WTC11 (cell line): ENCODE measurements around the gene C2CD2.

Experiments used
- CREB1 ChIP-seq: sonication (generic); formaldehyde crosslinking; IDR thresholded peaks from 2 replicates; pipeline ENCODE4 v1.8.0; 2023; ENCODE audit warnings: mild to moderate bottlenecking, missing genetic modification reagents
- CTCF ChIP-seq: fragments of 200-600 bp; IDR thresholded peaks from 2 replicates; pipeline ENCODE4 v1.8.0; 2022; ENCODE audit warnings: antibody characterized with exemption
- GABPB1 ChIP-seq: sonication (generic); formaldehyde crosslinking; IDR thresholded peaks from 2 replicates; pipeline ENCODE4 v1.8.1; 2023; ENCODE audit warnings: mild to moderate bottlenecking, missing genetic modification reagents
- IRF2 ChIP-seq: sonication (generic); formaldehyde crosslinking; IDR thresholded peaks from 2 replicates; pipeline ENCODE4 v1.8.0; 2022; ENCODE audit warnings: low read depth, missing genetic modification reagents, borderline replicate concordance
- SP1 ChIP-seq: sonication (generic); formaldehyde crosslinking; conservative IDR thresholded peaks from 2 replicates; pipeline ENCODE4 v1.8.1; 2022; ENCODE audit warnings: missing genetic modification reagents
- ZBTB43 ChIP-seq: sonication (generic); formaldehyde crosslinking; IDR thresholded peaks from 2 replicates; pipeline ENCODE4 v1.8.1; 2023; ENCODE audit warnings: mild to moderate bottlenecking, missing genetic modification reagents
- ZNF138 ChIP-seq: sonication (generic); formaldehyde crosslinking; conservative IDR thresholded peaks from 2 replicates; pipeline ENCODE4 v1.8.1; 2022; ENCODE audit warnings: mild to moderate bottlenecking, moderate library complexity, missing genetic modification reagents
- ZNF416 ChIP-seq: fragments of 250-450 bp; sonication (Bioruptor Pico); IDR thresholded peaks from 2 replicates; pipeline ENCODE4 v1.9.0; 2021; ENCODE audit warnings: mild to moderate bottlenecking, inconsistent platforms

- TF ChIP-seq SP1 (no peak), CREB1 (CRISPR knock-in tag) (no peak), CTCF (no peak), ZBTB43 (CRISPR knock-in tag) (no peak), ZNF138 (CRISPR knock-in tag) (no peak), IRF2 (CRISPR knock-in tag) (no peak), ZNF416 (CRISPR knock-in tag) (no peak), GABPB1 (CRISPR knock-in tag) (no peak)
These were observed 478 bp downstream of the C2CD2 start for GRCh38 chr21:41953249-41953830.
